ENCODE measurements around the gene ESF1.
"Not testable (repeated sequence)": the region's sequence is repeated elsewhere in the genome, so short reads cannot be mapped to it uniquely, and the experiment has no call there.

Gene ESF1

DNA sequence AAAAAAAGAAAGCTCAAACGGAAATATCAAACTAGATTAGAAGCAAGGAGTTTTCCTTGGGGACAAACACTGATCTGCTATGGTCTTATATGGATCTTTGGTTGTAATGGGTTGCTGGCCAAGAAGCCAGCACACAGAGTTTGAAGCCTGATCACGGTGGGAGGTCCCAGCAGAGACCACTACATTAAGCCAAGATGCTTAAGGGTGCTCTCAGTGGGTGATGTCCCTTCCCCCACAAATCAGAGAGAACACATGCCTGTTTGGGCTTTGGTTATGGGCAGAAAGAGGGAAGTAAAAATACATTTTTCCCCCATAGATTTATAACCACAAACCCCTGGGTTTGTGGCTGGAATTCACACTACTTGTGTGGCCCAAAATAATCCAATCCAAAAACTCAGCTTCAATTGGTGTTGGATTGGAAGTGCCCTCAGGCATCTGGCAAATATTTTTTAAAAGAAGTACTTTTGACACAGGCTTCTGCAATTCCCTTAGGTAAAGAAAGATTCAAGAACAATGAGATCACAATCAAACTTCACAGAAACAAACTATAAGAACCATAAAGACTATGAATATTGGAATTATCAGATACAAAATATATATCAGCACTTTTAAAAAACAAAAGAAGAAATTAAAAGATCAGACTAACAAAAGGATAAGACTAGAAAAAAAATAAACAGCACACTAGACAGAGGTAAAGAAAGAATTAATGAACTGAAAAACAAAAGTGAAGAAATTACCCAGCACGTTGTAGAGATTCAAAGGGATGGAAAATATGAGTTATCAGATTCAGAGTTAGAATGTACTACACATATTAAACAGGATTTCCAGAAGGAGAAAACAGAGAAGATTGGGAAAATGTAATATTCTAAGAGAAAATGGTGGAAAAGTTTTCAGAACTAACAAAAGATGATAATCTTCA is 44.7 kb downstream of the ESF1 start:
- DNase-seq (ENCODE audit: low read depth): no peak

GRCh38 chr20:13738187-13738586 is 46.5 kb downstream of the ESF1 start:
- DNase-seq (ENCODE audit: low read depth): not testable (repeated sequence)

- no peak for DNase-seq (ENCODE audit: low read depth)
These were observed 48.1 kb downstream of the ESF1 start for GRCh38 chr20:13736436-13737191.

GRCh38 chr20:13735826-13736225 is 48.9 kb downstream of the ESF1 start:
- DNase-seq (ENCODE audit: low read depth): no peak

DNA sequence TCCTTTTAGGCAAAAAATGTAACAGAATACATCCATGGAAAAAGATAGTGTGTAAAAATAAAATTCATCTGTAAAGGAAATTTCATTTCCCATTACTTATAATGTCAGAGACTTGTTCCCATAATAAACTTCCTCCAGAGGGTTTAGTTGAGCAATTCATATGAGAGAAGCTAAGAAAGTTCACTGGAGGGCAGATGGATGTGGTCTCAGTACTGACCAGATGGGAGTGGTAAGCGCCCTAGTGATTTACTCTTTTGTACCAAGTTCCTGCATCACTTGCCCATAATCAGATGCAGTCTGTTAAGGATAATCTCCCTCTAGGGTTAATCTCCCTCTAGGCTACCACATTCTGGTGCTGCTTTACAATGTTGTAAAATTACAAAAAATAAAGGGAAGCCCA is 61.7 kb downstream of the ESF1 start:
- no peak for DNase-seq (ENCODE audit: low read depth)

- DNase-seq (ENCODE audit: low read depth): no peak
These were observed 66.5 kb downstream of the ESF1 start for GRCh38 chr20:13718171-13718570.

- DNase-seq (ENCODE audit: low read depth): no peak
These were observed 67.1 kb downstream of the ESF1 start for GRCh38 chr20:13717631-13718044.

GRCh38 chr20:13715171-13715570 is 69.5 kb downstream of the ESF1 start:
- no peak for DNase-seq (ENCODE audit: low read depth)

DNA sequence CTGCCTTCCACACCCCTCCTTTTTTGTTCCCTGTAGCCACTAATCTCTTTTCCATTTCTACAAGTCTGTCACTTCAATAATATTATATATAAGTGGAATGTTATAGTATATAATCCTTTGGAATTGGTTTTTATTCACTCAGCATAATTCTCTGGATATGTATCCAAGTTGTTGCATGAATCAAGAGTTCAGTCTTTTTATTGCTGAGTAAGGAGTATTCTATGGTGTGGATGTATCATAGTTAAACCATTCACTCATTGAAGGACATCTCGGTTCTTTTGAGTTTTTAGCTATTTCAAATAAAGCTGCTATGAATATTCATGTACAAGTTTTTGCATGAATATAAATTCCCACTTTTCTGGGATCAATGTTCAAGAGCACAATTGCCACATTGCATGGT is 76.5 kb downstream of the ESF1 start:
- no peak for DNase-seq (ENCODE audit: low read depth)

DNA sequence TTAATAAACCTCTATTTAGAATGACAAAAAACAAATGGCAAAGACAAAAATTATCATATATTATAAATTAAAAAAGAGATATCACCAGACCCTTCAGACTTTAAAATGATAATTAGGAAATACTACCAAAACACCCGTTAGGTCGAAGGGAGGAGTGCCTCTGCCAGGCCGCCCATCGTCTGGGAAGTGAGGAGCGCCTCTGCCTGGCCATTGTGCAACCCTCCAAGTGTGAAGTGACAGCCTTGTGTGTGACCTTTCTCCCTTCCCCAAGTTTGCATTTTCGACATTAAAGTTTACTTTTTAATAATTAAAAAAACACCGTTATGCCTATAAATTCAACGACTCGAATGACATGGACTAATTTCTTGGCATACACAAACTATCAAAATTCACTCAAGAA is 81.5 kb downstream of the ESF1 start:
- DNase-seq (ENCODE audit: low read depth): no peak

- DNase-seq (ENCODE audit: low read depth): no peak
These were observed 83.2 kb downstream of the ESF1 start for GRCh38 chr20:13701486-13701885.

DNA sequence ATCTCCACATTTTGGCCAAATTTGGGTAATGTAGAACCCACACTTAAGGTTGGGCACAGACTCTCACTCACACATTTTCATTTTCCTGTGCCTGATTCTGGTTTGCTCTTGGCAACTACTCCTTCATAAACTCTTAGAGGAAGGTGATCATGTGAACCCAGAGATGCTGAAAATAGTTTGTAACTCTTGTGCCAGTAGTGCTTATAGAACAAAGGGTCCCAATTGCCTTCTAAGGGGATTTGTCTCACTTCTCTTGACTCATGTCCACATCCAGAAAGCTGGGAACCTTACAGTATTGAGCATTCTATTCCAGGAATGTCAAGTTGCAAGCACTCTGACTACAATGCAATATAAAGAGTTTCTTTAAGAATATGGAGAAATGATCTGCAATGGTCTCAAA is 84.0 kb downstream of the ESF1 start:
- DNase-seq (ENCODE audit: low read depth): no peak

- DNase-seq (ENCODE audit: low read depth): no peak
These were observed 90.1 kb downstream of the ESF1 start for GRCh38 chr20:13694420-13695150.

DNA sequence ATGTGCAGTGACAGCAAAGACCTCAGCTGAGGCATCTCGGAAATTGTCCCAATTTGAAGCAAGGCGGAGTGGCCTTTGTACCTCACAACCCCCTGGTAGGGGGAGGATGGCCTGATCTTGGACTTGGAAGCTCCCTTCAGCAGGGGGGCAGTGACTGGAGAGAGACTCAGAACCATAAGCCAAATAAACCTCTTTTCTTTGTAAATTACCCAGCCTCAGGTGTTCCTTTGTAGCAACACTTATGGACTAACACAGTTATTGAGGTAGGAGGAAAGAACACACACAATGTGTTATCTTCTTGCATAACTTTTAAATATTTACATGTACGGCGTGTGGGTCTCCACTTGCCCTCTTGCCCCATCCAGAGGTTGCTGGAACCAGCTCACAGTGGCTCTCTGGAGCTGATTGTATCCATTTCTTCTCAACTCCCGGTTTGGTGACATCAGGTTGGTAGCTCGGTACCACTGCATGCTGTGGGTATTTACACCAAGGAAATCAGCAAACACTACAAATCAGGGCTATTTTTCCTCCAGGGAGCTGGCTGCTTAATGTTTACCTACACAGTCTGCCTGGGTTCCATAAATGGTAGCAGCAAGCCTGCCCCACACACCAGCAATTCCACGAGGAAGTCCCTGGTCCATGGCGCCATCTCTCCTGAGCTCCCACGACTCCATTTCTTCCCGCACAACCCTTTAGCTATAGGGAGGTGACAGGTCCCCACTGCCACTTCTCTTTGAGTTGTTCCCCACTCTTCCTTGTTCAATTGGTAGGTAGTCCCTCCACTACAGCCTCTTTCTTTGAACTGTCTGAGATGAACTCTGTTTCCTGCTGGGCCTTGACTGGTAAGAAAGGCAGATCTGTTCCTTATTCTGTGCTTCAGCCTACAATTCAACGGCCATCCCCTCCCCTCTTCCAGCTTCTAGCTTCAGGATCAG is 91.7 kb downstream of the ESF1 start:
- DNase-seq (ENCODE audit: low read depth): no peak

- DNase-seq (ENCODE audit: low read depth): no peak
These were observed 93.8 kb downstream of the ESF1 start for GRCh38 chr20:13690943-13691342.

DNA sequence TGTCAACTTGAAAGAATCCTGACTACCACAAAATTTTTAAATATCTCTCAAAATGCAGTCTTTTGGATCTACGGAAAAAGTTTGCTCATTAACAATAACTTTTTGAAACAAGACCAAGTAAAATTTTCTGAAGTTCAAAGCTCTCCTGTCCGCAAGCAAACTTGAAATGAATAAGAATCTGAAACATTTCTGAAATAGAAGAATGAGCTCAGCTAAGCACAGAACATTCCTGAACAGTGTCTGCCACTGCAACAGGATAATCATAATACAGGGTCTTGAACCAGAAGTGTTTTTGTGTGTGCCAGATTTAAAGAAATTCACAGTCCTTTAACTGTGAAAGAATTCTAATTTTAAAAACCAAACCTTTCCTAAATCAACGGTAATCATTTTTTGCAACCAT is 96.9 kb downstream of the ESF1 start:
- no peak for DNase-seq (ENCODE audit: low read depth)

- DNase-seq (ENCODE audit: low read depth): no peak
These were observed 99.1 kb downstream of the ESF1 start for GRCh38 chr20:13685623-13686022.

- DNase-seq (ENCODE audit: low read depth): no peak
These were observed 100.0 kb downstream of the ESF1 start for GRCh38 chr20:13684566-13685222.

DNA sequence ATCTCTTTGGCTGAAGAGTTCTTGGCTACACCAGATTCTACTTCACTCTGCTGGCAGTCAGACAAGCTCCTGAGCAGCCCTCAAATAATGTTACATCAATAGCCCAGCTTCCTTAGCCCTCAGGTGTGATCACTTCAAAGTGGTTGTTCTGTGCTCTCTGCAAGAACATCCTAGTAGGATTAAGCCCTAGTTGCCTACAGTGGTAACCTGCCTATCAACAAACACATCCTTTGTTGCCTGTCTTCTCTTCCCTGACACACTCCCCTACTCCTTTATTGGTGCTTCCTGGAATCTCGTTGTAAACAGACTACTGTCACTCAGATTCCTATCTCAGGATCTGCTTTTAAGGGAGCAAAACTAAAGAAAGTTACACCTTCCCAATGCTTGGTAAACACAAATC is 100.9 kb downstream of the ESF1 start:
- DNase-seq (ENCODE audit: low read depth): no peak

GRCh38 chr20:13681248-13682125 is 103.2 kb downstream of the ESF1 start:
- no peak for DNase-seq (ENCODE audit: low read depth)

Measured in stimulated activated CD8-positive, alpha-beta memory T cell treated with anti-CD3 and anti-CD28 coated beads, Interleukin-4, amount 100 ng/mL, for 24 hours (primary cell).